HG02938 (cell line): ENCODE results near the gene ZIC2.
"Not testable (repeated sequence)": the region's sequence is repeated elsewhere in the genome, so short reads cannot be mapped to it uniquely, and the experiment has no call there.

Experiments used
- ATAC-seq: cut with Tn5 transposase; IDR thresholded peaks from one replicate; pipeline ENCODE4 v1.9.1; 2021; ENCODE audit warnings: mild to moderate bottlenecking, moderate library complexity; ENCODE audit not compliant: unreplicated experiment

ZIC2 gene

DNA sequence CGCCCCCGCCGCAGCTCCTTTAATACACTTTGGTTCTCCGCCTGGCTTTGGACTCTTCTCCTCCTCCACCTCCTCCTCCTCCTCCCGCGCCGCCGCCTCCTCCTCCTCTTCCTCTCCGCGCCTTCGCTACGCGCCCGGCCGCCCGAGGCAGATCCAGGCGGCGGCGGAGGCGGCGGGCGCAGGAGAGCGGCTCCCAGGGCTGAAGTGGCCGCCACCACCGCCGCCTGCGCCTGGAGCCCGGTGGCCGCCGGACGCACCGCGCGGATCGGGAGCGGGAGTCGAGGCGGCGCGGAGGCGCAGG, at the start of gene ZIC2:
Gene ZIC2 (plus strand): TSS at position 50 of the 301 bp plus-strand sequence. CDS start 281 bp downstream, outside the sequence.
- ATAC-seq, result no peak

DNA sequence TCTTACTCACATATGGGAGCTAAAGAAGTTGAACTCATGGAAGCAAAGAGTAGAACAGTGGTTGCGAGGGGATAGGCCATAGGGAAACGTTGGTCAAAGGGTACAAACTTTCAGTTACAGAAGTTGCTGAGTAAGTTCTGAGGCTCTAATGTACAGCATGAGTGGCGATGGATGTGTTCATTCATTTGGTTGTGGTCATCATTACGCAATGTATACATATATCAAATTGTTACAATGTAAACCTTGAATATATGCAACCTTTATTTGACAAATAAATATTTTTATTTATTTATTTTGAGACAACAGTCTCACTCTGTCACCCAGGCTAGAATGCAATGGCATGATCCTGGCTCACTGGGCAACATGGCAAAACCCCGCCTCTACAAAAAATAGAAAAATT, 48.7 kb upstream of the ZIC2 start:
- ATAC-seq, result no peak

DNA sequence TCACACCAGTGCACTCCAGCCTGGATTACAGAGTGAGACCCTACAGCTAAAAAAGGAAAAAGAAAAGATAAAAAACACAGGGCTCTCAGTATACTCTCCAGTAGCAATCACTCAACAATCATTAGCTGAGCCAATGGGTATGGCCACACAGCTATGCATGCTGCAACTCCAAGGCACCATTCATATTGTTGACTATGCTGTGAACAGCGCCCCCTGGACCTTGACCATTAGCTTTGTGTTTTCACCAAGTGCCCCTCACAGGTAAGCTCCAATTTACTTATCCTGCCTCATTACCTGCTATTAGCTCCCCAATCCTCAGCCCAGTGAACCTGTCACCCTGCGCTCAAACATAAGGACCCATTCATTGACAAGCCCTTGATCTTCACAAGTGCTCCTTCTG, 45.8 kb upstream of the ZIC2 start:
- ATAC-seq, result no peak

DNA sequence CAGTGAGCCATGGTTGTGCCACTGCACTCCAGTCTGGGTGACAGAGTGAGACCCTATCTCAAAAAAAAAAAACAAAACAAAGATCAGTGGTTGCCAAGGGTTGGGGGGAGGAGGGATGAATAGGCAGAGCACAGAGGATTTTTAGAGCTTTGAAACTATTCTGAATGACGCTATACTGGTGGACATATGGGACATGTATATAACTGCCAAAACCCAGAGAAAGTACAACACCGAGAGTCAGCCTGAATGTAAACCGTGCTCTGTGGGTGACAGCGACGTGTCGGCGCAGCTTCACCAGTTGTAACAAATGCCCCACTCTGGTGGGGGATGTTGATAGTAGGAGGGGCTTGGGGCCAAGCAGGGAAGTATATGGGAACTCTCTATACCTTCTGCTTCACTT, 42.9 kb upstream of the ZIC2 start:
- no peak for ATAC-seq

DNA sequence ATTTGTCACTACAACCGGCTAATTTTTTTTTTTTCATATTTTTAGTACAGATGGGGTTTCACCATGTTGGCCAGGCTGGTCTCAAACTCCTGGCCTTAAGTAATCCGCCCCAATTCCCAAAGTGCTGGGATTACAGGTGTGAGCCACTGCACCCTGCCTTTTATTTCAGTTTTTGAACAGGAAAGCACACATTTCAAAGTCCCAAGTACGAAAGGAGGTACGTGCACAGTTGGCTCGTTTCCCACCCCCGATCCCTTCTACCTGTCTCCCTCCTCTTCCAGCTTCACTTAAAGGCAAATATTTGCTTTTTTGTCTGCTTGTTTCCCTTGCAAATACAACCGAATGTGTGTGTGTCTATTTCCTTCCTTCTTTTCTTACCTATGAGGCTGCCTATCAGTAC, 40.5 kb upstream of the ZIC2 start:
- no peak for ATAC-seq

DNA sequence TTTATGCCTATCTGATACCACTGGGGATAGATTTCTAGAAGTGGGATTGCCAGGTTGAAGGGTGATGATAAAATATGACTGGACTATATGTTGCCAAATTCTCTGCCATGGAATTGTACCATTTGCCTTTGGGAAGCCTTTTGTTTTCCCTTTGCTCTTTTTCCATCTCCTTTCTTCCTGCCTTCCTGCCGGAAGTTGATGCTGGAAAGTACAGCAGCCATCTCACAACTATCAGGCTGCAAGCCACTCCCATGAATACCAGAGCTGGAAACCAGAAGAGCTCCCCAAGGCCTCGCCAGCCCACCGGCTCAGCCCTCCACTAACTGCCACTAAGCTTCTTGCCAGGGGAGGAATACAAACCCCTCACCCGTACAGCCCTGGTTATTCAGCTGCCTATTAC, 39.7 kb upstream of the ZIC2 start:
- no peak for ATAC-seq

DNA sequence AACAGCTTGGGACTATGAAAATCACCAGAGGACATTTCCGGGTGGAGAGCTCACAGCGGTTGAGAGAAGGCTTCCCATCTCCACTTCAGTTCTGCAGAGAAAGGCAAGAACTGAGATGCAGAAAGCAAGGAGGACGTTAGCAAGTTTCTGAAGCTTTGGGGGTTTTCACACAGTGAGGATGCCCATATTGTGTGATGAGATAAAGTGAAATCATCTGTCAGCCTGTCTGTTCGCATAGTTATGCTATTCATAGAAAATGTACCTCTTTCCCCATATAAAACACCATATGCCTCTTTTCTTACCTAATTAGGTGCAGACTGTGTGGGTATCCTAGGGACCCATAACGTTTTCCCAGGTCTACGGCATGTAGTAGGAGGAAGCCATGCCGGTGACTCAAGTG, 37.5 kb upstream of the ZIC2 start:
- ATAC-seq, result no peak

DNA sequence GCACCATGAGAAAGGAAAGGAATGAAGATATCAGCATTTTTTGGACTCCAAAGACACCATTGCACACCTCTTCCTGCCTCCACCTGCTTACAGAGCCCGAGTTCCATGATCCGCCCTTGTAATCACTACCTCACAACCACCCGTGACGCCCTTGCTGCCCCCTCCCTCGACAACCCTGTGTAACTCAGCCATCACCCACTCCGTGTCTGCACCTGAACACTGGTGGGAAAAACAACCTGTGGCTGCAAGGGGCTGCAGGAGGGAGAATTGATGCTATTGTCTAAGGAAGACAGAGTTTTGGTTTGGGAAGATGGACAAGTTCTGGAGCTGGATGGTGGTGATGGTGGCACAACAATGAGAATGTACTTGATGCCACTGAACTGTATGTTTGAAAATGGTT, 37.0 kb upstream of the ZIC2 start:
- ATAC-seq, result no peak

DNA sequence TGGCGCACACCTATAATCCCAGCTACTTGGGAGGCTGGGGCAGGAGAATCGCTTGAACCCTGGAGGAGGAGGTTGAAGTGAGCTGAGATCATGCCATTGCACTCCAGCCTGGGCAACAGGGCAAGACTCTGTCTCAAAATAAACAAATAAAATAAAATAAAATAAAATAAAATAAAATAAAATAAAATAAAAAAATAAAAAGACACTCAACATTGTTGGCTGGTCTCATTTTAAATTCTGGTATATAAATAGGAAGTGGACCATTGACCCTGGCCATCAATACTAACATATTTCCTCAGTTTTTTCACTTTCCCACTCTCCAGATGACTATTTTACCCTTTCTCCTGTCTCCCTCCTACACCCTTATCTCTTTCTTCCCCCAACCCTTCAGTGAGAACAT, 36.1 kb upstream of the ZIC2 start:
- ATAC-seq, result not testable (repeated sequence)

DNA sequence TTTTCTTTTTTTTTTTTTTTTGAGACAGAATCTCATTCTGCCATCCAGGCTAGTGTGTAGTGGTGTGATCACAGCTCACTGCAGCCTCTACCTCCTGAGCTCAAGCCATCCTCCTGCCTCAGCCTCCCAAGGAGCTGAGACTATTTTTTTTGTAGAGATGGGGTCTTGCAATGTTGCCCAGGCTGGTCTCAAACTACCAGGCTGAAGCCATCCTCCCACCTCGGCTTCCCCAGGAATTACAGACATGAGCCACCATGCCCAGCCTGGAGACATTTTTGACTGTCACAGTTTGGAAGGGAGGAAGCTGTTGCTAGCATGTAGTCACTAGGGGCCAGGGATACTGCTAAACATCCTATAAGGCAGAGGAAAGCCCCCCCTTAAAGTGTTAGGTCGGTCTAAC, 33.9 kb upstream of the ZIC2 start:
- ATAC-seq, result no peak

DNA sequence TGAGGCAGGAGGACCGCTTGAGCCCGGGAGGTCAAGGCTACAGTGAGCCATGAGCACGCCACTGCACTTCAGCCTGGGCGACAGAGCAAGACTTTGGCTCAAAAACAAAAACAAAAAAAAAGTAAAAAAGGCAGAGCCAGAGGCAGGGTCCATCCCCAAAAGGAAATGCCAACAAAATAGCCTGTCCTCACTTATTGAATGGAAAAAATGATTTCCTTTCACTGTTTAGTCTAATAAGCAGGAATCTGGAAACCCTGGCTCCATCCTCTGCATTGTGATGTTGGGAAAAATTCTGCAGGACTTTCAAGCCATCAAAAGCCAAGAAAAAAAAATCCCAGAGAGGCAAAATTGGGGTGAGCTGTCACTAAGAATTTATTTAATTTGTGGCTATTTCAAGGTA, 33.2 kb upstream of the ZIC2 start:
- no peak for ATAC-seq

DNA sequence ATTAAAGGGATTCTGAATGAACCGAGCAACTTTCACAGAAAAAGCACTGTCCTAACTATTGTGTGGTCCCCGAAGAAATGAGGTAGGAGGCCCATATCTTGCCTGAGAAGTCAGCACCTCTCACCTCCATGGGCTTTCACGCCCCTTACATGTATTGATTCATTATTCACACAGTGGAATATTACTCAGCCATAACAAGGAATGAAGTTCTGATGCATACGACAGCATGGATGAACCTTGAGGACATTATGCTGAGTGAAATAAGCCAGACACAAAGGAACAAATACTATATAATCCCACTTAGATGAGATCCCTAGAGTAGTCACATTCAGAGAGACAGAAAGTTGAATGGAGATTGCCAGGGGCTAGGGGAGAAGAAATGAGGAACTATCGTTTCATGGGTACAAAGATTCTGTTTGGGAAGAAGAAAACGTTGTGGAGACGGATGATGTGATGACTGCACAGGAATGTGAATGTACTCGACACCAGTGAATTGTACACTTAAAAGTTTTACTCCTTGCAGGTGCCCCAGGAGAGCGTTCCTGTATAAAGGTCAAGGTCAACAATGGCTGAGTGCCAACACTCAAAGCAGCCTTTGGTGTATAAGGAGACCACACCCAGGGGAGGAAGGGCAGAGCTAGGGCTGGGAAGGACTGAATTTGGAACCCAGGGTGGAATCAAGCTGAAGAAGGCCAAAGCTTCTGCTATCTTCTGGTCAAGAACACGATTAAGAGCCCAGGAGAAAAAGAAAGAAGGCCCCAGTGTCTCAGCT, 32.5 kb upstream of the ZIC2 start:
- no peak for ATAC-seq

DNA sequence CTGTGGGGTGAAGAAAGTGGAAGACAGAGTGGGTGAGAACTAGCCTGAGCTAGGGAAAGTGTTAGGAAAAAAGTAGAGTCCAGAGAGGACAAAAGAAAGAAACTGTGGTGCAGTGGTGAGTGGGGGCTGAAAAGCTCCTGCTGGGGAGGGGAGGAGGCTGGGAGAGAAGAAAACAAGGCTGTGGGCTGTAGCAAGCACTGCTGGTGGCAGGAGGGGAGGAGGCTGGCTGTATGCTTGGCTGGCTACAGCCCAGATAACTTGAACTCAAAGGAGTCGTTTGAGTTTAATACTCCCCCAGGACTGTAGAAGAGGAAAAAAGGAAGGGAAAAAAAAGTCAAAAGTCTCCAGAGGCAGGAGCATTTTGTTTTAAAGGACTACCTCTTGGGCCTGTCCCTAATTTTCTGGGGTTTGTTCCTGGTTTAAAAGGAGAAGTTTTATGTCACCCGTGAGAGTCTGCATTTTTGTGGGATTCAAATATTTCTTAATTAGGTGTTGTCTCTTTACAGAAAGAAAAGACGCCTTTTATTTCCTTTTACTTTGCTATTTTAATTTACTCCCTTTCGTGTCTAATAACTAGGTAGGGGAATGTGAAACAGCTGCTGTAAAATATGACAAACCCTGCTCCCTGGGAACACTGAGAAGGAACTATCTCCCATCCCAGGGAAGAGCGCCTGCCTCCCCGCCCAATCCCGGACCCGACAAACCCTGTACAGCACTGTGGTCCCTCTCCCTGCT, 31.7 kb upstream of the ZIC2 start:
- no peak for ATAC-seq

DNA sequence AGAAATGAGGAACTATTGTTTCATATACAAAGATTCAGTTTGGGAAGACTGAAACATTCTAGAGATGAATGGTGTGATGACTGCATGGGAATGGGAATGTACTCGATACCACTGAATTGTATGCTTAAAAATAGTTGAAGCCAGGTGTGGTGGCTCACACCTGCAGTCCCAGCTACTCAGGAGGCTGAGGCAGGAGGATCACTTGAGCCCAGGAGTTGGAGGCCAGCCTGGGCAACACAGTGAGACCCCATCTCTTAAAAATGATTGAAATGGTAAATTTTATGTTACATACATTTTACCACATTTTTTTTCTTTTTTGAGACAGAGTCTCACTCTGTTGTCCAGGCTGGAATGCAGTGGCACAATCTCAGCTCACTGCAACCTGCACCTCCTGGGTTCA, 29.9 kb upstream of the ZIC2 start:
- not testable (repeated sequence) for ATAC-seq

DNA sequence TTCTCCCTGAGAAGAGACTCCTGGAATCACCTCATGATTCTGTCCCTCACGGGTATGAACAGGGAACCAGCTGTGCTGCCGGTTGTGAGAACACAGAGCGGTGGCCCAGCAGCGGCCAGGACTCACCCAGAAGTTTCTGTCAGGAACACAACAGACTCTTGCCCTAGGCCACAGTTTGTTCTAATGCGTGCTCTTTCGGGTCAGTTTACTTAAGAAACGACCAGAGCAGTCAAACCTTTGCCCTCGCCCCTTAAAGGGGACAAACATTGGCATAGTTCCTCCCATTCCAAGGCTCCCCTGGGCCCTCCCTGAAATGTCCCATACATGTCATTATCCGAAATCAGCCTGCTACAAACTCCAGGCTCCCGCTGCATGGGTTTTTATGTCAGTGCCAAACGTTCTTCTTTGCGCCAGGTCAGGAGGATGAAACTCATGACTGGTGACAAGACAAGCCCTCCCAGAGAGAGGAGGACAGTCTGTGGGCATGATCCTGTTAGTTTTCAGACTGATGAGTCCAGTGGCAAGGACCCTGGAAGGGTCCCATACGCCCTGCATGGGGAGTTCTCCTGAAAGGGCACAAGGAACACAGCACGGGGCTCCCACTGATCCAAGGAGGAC, 28.3 kb upstream of the ZIC2 start:
- ATAC-seq, result no peak

DNA sequence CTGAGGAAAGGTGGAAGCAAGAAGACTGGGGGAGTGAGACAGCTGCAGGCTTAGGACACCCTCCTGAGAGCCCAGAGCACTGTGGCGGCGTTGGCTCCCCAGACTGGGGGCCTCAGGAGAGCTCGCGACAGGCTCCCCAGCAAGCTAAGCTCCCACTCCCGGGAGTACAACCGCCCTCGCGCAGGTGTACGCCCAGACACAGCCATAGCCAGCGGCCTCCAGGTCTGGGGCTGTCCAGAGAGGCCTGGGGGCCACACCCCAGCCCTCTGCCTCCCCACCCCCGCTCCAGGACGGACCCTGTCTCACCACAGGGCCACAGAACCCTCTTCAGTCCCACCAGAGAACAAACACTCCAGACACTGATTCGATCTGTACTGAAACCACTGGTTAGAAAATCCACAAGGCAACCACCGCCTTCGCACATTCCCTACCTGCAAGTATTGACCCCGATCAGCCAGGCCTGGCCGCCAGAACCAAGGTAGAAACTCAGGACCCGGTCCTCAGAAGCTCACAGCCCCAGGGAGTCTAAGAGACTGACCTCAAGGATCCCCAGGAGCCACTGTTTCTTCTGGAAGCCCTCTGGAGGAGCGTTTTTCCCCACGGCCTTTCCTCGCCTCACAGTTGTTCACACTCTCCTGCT, 26.4 kb upstream of the ZIC2 start:
- no peak for ATAC-seq

DNA sequence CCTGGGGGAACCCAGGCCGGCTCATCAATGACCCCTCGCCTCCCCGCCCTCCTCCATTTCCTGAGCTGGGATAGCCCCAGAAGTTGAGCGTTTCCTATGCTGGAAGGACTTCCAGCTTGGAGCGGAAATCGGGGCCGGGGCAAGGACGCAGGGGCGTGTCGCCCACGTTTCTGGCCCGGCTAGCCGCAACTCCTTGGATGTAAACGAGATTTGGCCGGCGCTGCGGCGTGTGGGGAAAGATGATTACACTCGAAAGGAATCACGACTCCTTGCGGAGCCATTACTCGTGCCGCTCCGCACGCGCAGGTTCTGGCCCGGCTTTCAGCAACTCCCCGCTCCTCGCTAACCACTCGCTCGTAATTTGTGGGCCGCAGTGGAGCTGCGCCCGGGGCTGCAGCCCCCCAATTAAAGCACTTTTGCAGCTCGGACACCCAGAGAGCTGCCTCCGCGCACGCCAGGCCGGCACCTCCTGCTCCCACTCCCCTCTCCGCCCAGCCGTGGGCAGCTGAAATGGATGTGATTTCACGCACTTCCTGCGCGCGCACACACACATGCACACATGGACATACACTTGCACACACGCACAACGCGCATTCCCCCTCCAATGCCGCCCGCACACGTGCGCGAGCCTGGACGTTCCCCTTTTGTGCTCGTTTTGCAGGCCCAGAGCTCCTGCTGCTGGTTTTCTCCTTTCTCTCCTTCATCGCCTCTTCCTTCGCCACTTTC, 25.7 kb upstream of the ZIC2 start:
- ATAC-seq, result no peak

DNA sequence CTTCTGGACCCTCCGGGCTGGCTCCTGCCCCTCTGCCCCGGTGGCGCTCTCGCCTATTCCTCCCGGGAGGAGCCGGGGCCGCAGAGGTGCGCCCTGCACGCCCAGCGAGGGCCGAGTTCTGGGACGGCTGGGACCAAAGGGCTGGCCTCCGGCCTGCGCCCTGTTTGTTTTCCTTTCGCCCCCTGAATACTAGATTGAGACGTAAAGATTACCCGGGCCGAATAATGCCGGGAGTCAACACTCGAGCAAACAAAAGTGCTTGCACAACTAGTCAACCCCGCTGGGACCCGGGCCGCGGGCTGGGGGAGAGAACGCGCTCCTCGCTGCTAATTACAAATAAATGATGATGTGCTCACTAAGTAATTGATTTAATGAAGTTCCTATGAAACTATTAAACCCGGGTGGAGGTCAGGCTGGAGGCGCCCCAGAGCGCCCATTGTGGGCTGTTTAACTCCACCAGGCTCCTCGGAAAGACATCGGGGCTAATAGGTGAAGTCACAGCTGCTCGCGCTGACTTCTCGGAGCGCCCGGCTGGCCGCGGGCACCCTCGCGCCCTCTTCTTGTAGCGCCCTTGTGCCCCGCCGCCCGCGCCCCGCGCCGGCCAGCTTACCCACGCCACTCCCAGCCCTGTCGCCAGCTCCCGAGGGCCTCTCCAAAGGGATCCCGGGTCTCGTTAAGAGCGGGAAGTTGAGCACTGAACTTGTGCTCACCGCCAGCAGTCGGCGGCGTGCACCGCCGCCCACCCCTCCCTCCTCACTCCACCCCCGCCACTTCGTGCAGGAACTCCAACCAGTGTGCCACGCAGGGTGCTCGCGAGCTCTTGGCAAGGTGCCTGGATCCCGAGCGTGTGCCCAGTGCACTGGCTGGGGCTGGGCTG, 24.9 kb upstream of the ZIC2 start:
- ATAC-seq, result no peak

DNA sequence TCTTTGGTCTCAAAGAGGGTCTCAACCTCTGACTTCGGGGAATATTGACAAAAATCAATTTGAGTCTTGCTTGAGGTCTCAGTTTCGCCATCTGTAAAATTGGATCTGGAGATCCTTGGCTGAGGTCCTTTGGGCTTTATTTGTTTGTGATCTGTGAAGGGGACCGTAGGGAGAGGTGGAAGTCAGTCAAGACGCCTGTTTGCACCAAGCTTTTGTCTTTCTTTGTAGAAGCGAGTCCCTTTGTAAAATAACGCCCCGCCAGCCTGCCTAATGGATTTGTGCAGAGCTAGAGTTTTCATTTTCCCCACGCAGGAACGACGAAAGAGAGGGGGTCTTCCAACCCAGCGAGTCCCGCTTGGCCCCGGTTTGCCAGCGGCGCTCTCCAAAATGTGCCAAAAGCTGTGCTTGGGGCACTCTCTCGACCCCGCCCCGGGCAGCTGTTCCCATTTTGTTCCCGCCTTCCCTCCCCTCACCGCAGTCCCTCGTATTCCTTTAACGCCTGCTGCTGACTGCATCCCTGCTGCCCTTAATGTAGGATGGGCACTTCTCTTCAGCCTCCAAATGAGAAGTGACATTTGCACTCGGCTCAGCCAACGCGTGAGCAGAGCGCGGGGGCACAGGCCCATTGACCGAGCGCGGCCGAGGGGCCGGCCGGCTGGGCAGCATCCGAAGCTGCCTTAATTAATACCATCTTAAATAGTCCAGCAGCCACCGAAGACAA, 23.0 kb upstream of the ZIC2 start:
- ATAC-seq, result no peak

DNA sequence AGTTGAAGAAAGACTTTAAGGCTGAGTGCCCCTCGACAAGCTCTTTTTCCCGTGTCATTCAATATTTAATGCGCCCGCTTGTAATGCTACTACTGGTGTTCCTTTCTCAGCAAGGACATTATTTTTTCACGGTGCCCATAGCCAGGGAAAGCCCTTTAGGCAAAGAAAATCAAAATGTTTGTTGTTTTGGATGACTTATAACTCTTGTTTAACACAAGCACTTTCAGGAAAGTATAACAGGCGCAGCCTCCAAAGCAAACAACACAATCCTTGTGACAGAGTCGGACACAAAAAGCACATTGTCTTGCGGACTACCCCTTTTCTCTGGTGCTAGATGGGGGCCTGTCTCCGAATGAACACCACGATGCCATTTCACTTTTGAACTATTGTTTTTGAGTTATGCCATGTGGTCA, 22.5 kb upstream of the ZIC2 start:
- ATAC-seq, result no peak
